Spleen (tissue), 11 donors: Measurements from ENCODE around the gene SRPK3. TPM values are rescaled to one million over a fixed set of nuclear protein-coding genes. Genes with fewer than 3 reads are reported as not detected.

Experiments used
- DNase-seq: peaks from one replicate; pipeline ENCODE4 v3.0.0-alpha.2; 2020
- H3K27ac ChIP-seq, 8 donors: fragments of 200-600 bp; sonication (generic) in 7 of 8; 1 replicate in 4 of 8; 2 replicates in 4 of 8; pipeline versions ENCODE4 v1.5.0 to v1.8.0; 2016 to 2021; ENCODE audit warnings: inconsistent platforms in 4 of 8, mild to moderate bottlenecking in 4 of 8, moderate library complexity in 1 of 8
- H3K27me3 ChIP-seq, 7 donors: fragments of 200-600 bp; sonication (generic) in 6 of 7; replicated peaks in 1 of 7; 1 replicate in 4 of 7; 2 replicates in 3 of 7; pipeline versions ENCODE4 v1.5.0 to v1.8.0; 2016 to 2021; ENCODE audit warnings: inconsistent platforms in 3 of 7, mild to moderate bottlenecking in 1 of 7
- H3K36me3 ChIP-seq, 6 donors: fragments of 200-600 bp; sonication (generic) in 5 of 6; 1 replicate in 4 of 6; 2 replicates in 2 of 6; pipeline versions ENCODE4 v1.5.0 to v1.8.0; 2016 to 2021; ENCODE audit warnings: inconsistent platforms in 2 of 6
- H3K4me1 ChIP-seq, 6 donors: fragments of 200-600 bp; sonication (generic) in 5 of 6; 1 replicate in 3 of 6; 2 replicates in 3 of 6; pipeline versions ENCODE4 v1.5.0 to v1.8.0; 2016 to 2021; ENCODE audit warnings: inconsistent platforms in 3 of 6
- H3K4me3 ChIP-seq, 8 donors: fragments of 200-600 bp; sonication (generic) in 7 of 8; 1 replicate in 4 of 8; 2 replicates in 4 of 8; pipeline versions ENCODE4 v1.5.0 to v1.8.0; 2016 to 2021; ENCODE audit warnings: inconsistent platforms in 4 of 8, mild to moderate bottlenecking in 4 of 8, moderate library complexity in 2 of 8
- H3K9me3 ChIP-seq, 8 donors: fragments of 200-600 bp; sonication (generic) in 7 of 8; 1 replicate in 4 of 8; 2 replicates in 4 of 8; pipeline versions ENCODE4 v1.5.0 to v1.8.0; 2016 to 2021; ENCODE audit warnings: inconsistent platforms in 4 of 8
- POLR2A ChIP-seq, 3 donors: fragments of 450-650 bp; IDR thresholded peaks; one replicate each; pipeline ENCODE4 v1.5.1; 2017; ENCODE audit warnings: antibody characterized with exemption in 3 of 3, mild to moderate bottlenecking in 1 of 3
- POLR2AphosphoS5 ChIP-seq, 3 donors: sonication (generic); formaldehyde crosslinking; IDR thresholded peaks; one replicate each; pipeline ENCODE4 v1.5.1; 2017; ENCODE audit warnings: antibody characterized with exemption in 3 of 3
- WGBS, 5 donors: extraction: QIAGEN DNeasy Blood & Tissue Kit in 3 of 5; methylation state at CpG; one replicate each; pipeline versions ENCODE4 v1.1.5 to v1.1.7; 2013 to 2018; 5-methylcytosine and 5-hydroxymethylcytosine counted together
- intact Hi-C: fragments of 100-400 bp; cut with DNase I; formaldehyde crosslinking; loops from one replicate; pipeline ENCODE4 v1.15.0; 2023; ENCODE audit warnings: low total_unique reads
- polyA plus RNA-seq, 3 donors: library from polyadenylated mRNA; stranded (reverse); fragments of 200-250 nt; gene quantifications; one replicate each; pipeline ENCODE4 v1.2.1, GENCODE V29; 2013
- total RNA-seq, 7 donors: library from RNA; depleted of rRNA in 3 of 7; stranded (reverse); fragments of >200 nt in 3 of 7; fragmentation: NEBNext Ultra II Directional in 4 of 7; extraction: Animal tissue kit (Norgen Biotek cat#: 25700) in 4 of 7; gene quantifications; one replicate each; pipeline versions ENCODE4 v1.1.0 to v1.2.1, GENCODE V29; 2016 to 2021
- TF ChIP-seq, protein P1 (sequence below), 11 experiments: fragments of 200-600 bp in 7 of 11; fragments of 450-650 bp in 4 of 11; sonication (generic) in 4 of 11; IDR thresholded peaks in 8 of 11; conservative IDR thresholded peaks in 3 of 11; 1 replicate in 7 of 11; 2 replicates in 4 of 11; pipeline versions ENCODE4 v1.4.0 to v1.8.0; 2016 to 2021; ENCODE audit warnings: antibody characterized with exemption in 11 of 11, inconsistent platforms in 4 of 11, mild to moderate bottlenecking in 1 of 11
- donor health status: healthy with polysubstance abuse.
- donor health status: DM: no; HTN: no; CAD: no; lungs with moderate emphysema.
- donor health status: DM: no; HTN: no; CAD: no.
- donor health status: Bipolar disorder and iron deficiency.
- donor health status: healthy.
- donor health status: DM: no; HTN: no; CAD: no.
- donor health status: DM: yes; HTN: yes; CAD: no.

The SRPK3 gene
- total and polyA plus RNA-seq, 10 donors = 0.03 to 0.26 (median 0.07) TPM; not detected in 7

DNA sequence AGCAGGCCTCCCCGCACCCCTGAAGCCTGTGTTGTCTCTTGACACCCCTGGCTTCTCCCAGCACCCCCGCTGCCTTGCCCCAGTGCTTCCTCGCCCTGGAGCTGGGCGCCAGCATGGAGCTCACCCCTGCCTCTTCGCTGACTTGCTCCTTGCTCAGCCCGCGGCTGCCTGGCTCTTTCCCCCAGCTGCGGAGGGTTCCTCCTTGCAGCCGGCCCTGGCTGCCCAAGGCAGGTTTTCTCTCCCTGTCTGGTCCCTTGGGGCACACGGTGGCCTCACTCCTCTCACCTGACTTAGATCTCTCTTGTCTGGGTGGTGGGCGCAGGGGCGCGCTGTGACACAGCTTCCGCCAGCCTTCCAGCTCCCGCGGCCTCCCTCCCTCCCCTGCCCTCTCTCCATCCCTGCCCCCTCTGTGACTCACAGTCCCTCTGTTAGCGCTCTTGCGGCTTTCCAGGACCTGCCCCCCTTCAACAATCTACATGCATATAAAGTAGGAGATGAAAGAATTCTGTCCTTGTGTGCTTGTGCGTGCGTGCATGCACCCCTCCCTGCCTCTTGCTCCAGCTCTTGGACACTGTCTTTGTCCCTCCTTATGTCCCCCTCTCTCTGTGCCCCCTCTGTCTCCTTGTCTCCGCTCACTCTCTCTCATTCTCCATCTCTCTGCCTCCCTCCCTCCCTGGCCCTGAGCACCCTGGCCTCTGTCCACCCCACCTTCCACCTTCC, 14.6 kb upstream of the SRPK3 start:
- H3K9me3 ChIP-seq = no peaks in the 10 kb centered on the region
- H3K4me1 ChIP-seq = peaks cover 0 to 39% (median 20%) of the 10 kb centered on the region in 6 donors
- peaks cover 0 to 17% (median 0%) of the 10 kb centered on the region in 7 donors for H3K27me3 ChIP-seq
- no peak overlapping the region for H3K4me3 ChIP-seq
- 16 to 64% (median 27%) methylated on average over 10 to 21 of the region's 21 CpGs for WGBS, 5 donors
- DNase-seq = peak; percentile 76
- intact Hi-C loops = no loop called here
- no peaks in the 10 kb centered on the region for H3K36me3 ChIP-seq
- no peak overlapping the region for H3K27ac ChIP-seq
- no peak for TF ChIP-seq POLR2AphosphoS5 (IDR thresholded peaks at IDR 0.05)
- no peak for TF ChIP-seq POLR2A (IDR thresholded peaks at IDR 0.05)
- TF ChIP-seq, protein P1, sequence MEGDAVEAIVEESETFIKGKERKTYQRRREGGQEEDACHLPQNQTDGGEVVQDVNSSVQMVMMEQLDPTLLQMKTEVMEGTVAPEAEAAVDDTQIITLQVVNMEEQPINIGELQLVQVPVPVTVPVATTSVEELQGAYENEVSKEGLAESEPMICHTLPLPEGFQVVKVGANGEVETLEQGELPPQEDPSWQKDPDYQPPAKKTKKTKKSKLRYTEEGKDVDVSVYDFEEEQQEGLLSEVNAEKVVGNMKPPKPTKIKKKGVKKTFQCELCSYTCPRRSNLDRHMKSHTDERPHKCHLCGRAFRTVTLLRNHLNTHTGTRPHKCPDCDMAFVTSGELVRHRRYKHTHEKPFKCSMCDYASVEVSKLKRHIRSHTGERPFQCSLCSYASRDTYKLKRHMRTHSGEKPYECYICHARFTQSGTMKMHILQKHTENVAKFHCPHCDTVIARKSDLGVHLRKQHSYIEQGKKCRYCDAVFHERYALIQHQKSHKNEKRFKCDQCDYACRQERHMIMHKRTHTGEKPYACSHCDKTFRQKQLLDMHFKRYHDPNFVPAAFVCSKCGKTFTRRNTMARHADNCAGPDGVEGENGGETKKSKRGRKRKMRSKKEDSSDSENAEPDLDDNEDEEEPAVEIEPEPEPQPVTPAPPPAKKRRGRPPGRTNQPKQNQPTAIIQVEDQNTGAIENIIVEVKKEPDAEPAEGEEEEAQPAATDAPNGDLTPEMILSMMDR (IDR thresholded peaks at IDR 0.05 in 8 of 11, conservative IDR thresholded peaks at IDR 0.05 in 3 of 11) = no peak

DNA sequence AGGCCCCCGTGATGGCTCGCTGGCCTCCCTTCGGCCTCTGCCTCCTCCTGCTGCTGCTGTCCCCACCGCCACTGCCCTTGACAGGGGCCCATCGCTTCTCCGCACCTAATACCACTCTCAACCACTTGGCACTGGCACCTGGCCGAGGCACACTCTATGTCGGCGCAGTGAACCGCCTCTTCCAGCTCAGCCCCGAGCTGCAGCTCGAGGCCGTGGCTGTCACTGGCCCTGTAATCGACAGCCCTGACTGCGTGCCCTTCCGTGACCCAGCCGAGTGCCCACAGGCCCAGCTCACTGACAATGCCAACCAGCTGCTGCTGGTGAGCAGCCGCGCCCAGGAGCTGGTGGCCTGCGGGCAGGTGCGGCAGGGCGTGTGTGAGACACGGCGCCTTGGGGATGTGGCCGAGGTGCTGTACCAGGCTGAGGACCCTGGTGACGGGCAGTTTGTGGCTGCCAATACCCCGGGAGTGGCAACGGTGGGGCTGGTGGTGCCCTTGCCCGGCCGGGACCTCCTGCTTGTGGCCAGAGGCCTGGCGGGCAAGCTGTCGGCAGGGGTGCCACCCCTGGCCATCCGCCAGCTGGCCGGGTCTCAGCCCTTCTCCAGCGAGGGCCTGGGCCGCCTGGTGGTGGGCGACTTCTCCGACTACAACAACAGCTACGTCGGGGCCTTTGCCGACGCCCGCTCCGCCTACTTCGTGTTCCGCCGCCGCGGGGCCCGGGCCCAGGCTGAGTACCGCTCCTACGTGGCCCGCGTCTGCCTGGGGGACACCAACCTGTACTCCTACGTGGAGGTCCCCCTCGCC, 13.8 kb upstream of the SRPK3 start:
- H3K4me3 ChIP-seq = no peak overlapping the region
- 87 to 96% (median 89%) methylated on average over 12 to 56 of the region's 56 CpGs for WGBS, 5 donors
- no peaks in the 10 kb centered on the region for H3K36me3 ChIP-seq
- intact Hi-C loops = no loop called here
- no peaks in the 10 kb centered on the region for H3K9me3 ChIP-seq
- DNase-seq = peak; percentile 78
- peaks cover 0 to 17% (median 0%) of the 10 kb centered on the region in 7 donors for H3K27me3 ChIP-seq
- H3K27ac ChIP-seq = no peak overlapping the region
- TF ChIP-seq POLR2AphosphoS5 (IDR thresholded peaks at IDR 0.05) (no peak), POLR2A (IDR thresholded peaks at IDR 0.05) (no peak)
- TF ChIP-seq, protein P1 (IDR thresholded peaks at IDR 0.05 in 8 of 11, conservative IDR thresholded peaks at IDR 0.05 in 3 of 11) = no peak
- peaks cover 0 to 39% (median 20%) of the 10 kb centered on the region in 6 donors for H3K4me1 ChIP-seq

DNA sequence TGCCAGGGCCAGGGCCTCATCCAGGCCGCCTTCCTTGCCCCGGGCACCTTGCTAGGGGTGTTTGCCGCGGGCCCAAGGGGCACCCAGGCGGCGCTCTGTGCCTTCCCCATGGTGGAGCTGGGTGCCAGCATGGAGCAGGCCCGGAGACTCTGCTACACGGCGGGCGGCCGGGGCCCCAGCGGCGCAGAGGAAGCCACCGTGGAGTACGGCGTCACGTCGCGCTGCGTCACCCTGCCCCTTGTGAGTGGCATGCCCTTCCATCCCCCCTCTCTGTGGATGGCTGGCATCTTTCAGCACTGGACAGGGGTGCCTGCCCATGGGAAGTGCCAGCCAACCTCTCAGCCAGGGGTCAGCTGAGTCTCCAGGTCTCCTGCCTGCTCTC, 13.2 kb upstream of the SRPK3 start:
- Histone ChIP-seq H3K27ac (no peak overlapping the region), H3K4me3 (no peak overlapping the region), H3K9me3 (no peaks in the 10 kb centered on the region), H3K4me1 (peaks cover 0 to 39% (median 20%) of the 10 kb centered on the region in 6 donors), H3K27me3 (peaks cover 0 to 17% (median 0%) of the 10 kb centered on the region in 7 donors), H3K36me3 (no peaks in the 10 kb centered on the region)
- TF ChIP-seq POLR2A (IDR thresholded peaks at IDR 0.05) = no peak
- TF ChIP-seq, protein P1 (IDR thresholded peaks at IDR 0.05 in 8 of 11, conservative IDR thresholded peaks at IDR 0.05 in 3 of 11) = no peak
- no peak for TF ChIP-seq POLR2AphosphoS5 (IDR thresholded peaks at IDR 0.05)
- WGBS, 5 donors = 92 to 98% (median 95%) methylated on average over 7 to 20 of the region's 20 CpGs; no CpG with 5 or more reads in 1 of the 5 donors
- intact Hi-C loops = no loop called here
- no peak for DNase-seq
